Transverse colon (tissue), 4 donors: ENCODE results near the gene PTK7. TPM values are rescaled to one million over a fixed set of nuclear protein-coding genes. Genes with fewer than 3 reads are reported as not detected.

ENCODE experiments used
- DNase-seq: peaks from one replicate; pipeline ENCODE4 v3.0.0-alpha.2; 2019
- H3K27ac ChIP-seq, 4 donors: fragments of 200-600 bp; sonication (generic); 2 replicates each; pipeline ENCODE4 v1.5.1; 2016 to 2018; ENCODE audit warnings: inconsistent platforms in 4 of 4
- H3K27me3 ChIP-seq: fragments of 200-600 bp; sonication (generic); 2 replicates; pipeline ENCODE4 v1.5.1; 2017; ENCODE audit warnings: inconsistent platforms
- H3K36me3 ChIP-seq, 4 donors: fragments of 200-600 bp; sonication (generic); 2 replicates each; pipeline ENCODE4 v1.5.1; 2017 to 2019; ENCODE audit warnings: inconsistent platforms in 4 of 4
- H3K4me1 ChIP-seq, 4 donors: fragments of 200-600 bp; sonication (generic); 2 replicates each; pipeline ENCODE4 v1.5.1; 2017 to 2020; ENCODE audit warnings: inconsistent platforms in 4 of 4
- H3K4me3 ChIP-seq, 4 donors: fragments of 200-600 bp; sonication (generic); 1 replicate in 1 of 4; 2 replicates in 3 of 4; pipeline versions ENCODE4 v1.5.1 to v1.6.1; 2017 to 2019; ENCODE audit warnings: inconsistent platforms in 4 of 4
- H3K9me3 ChIP-seq, 2 donors: fragments of 200-600 bp; sonication (generic); 2 replicates each; pipeline ENCODE4 v1.5.1; 2017 to 2019; ENCODE audit warnings: inconsistent platforms in 2 of 2
- CTCF ChIP-seq, 5 experiments: fragments of 200-600 bp in 3 of 5; fragments of 450-650 bp in 2 of 5; sonication (generic) in 3 of 5; IDR thresholded peaks; 1 replicate in 2 of 5; 2 replicates in 3 of 5; pipeline ENCODE4 v1.5.1; 2016 to 2017; ENCODE audit warnings: antibody characterized with exemption in 5 of 5, inconsistent platforms in 3 of 5, mild to moderate bottlenecking in 2 of 5, moderate library complexity in 1 of 5
- EP300 ChIP-seq: sonication (generic); formaldehyde crosslinking; IDR thresholded peaks from one replicate; pipeline ENCODE4 v1.6.1; 2017; ENCODE audit warnings: antibody characterized with exemption, low read depth
- POLR2A ChIP-seq: fragments of 450-650 bp; IDR thresholded peaks from one replicate; pipeline ENCODE4 v1.6.1; 2016; ENCODE audit warnings: antibody characterized with exemption, mild to moderate bottlenecking, moderate library complexity
- POLR2AphosphoS5 ChIP-seq, 3 donors: sonication (generic); formaldehyde crosslinking; IDR thresholded peaks; one replicate each; pipeline ENCODE4 v1.6.1; 2016; ENCODE audit warnings: antibody characterized with exemption in 3 of 3
- WGBS, 2 donors: methylation state at CpG; one replicate each; pipeline ENCODE4 v1.1.5; 2018; ENCODE audit warnings: low coverage in 1 of 2; 5-methylcytosine and 5-hydroxymethylcytosine counted together
- in situ Hi-C, 4 donors: fragments of 200-750 bp; cut with MboI; loops; one replicate each; pipeline versions ENCODE4 v1.15.0 to v1.15.1; 2017; ENCODE audit warnings: low sequenced_read_pairs in 3 of 4, low pct_ligation_motif_present in 1 of 4, low pct_unique_long_range_greater_than_20kb in 1 of 4
- intact Hi-C: fragments of 100-400 bp; cut with DNase I; formaldehyde crosslinking; loops from one replicate; pipeline ENCODE4 v1.15.1; 2023; ENCODE audit warnings: low total_unique reads
- total RNA-seq, 4 donors: library from RNA; depleted of rRNA; stranded (reverse); fragments of >200 nt; gene quantifications; one replicate each; pipeline ENCODE4 v1.1.0, GENCODE V29; 2016

Gene PTK7
- total RNA-seq, 4 donors from 2014 or later: 2.2 to 34.6 (median 6.0) TPM

- H3K27ac ChIP-seq: peak within 1 kb of the TSS; percentile 77 to 86 (median 82)
- peaks cover 0 to 21% (median 19%) of the 10 kb centered on the region in 4 donors for H3K4me1 ChIP-seq
- peak; percentile 77 for TF ChIP-seq POLR2A
- peak; percentile 77 to 92 (median 86) for TF ChIP-seq POLR2AphosphoS5 (IDR thresholded peaks at IDR 0.05)
- no peak for TF ChIP-seq CTCF (IDR thresholded peaks at IDR 0.05)
- H3K9me3 ChIP-seq: no peaks in the 10 kb centered on the region
- intact Hi-C loops (no loop called here), in situ Hi-C loops (no loop called here)
- no peaks in the 10 kb centered on the region for H3K27me3 ChIP-seq
- peak within 1 kb of the TSS; percentile 57 to 75 (median 70) for H3K4me3 ChIP-seq
- peaks cover 0 to 19% (median 11%) of the 10 kb centered on the region in 4 donors for H3K36me3 ChIP-seq
- WGBS, 2 donors: 1 to 2% methylated on average over 12 to 28 of the region's 51 CpGs
- DNase-seq: peak; percentile 90
Measured at GRCh38 chr6:43181942-43182860, 106.1 kb downstream of the PTK7 start, which contains the start of gene CUL9. TSS of gene CUL9 (plus strand) at chr6:43182196. CDS start at chr6:43184311, 2,115 bp downstream.

- 99 to 100% methylated on average over 1 to 4 of the region's 4 CpGs for WGBS, 2 donors
- DNase-seq: no peak
- no peak overlapping the region for H3K4me3 ChIP-seq
- no peaks in the 10 kb centered on the region for H3K9me3 ChIP-seq
- H3K27me3 ChIP-seq: no peaks in the 10 kb centered on the region
- H3K36me3 ChIP-seq: peaks cover 0 to 18% (median 9%) of the 10 kb centered on the region in 4 donors
- no peak overlapping the region for H3K27ac ChIP-seq
- in situ Hi-C loops: no loop called here
- intact Hi-C loops: no loop called here
- TF ChIP-seq POLR2A: no peak
- TF ChIP-seq EP300: no peak
- TF ChIP-seq POLR2AphosphoS5 (IDR thresholded peaks at IDR 0.05): no peak
- no peak for TF ChIP-seq CTCF (IDR thresholded peaks at IDR 0.05)
- peaks cover 0 to 21% (median 19%) of the 10 kb centered on the region in 4 donors for H3K4me1 ChIP-seq
Measured at GRCh38 chr6:43183441-43183840, 107.3 kb downstream of the PTK7 start.

- Histone ChIP-seq H3K4me3 (no peak overlapping the region), H3K9me3 (no peaks in the 10 kb centered on the region), H3K4me1 (peaks cover 0 to 21% (median 19%) of the 10 kb centered on the region in 4 donors), H3K36me3 (peaks cover 0 to 12% (median 2%) of the 10 kb centered on the region in 4 donors), H3K27me3 (no peaks in the 10 kb centered on the region), H3K27ac (no peak overlapping the region)
- no peak for DNase-seq
- intact Hi-C loops (no loop called here), in situ Hi-C loops (no loop called here)
- TF ChIP-seq POLR2AphosphoS5 (IDR thresholded peaks at IDR 0.05) (no peak), CTCF (IDR thresholded peaks at IDR 0.05) (no peak), EP300 (no peak), POLR2A (no peak)
- WGBS, 2 donors: 92 to 96% methylated on average over 2 to 21 of the region's 21 CpGs
Measured at GRCh38 chr6:43184268-43184985, 108.3 kb downstream of the PTK7 start.

GRCh38 chr6:43185391-43185985 is 109.4 kb downstream of the PTK7 start:
- H3K36me3 ChIP-seq: peaks cover 0 to 14% (median 0%) of the 10 kb centered on the region in 4 donors
- H3K9me3 ChIP-seq: no peaks in the 10 kb centered on the region
- WGBS, 2 donors: 78 to 86% methylated on average over 4 to 5 of the region's 5 CpGs
- no peak overlapping the region for H3K27ac ChIP-seq
- in situ Hi-C loops: no loop called here
- H3K27me3 ChIP-seq: no peaks in the 10 kb centered on the region
- TF ChIP-seq EP300 (no peak), CTCF (IDR thresholded peaks at IDR 0.05) (no peak), POLR2AphosphoS5 (IDR thresholded peaks at IDR 0.05) (no peak), POLR2A (no peak)
- no peak overlapping the region for H3K4me3 ChIP-seq
- DNase-seq: no peak
- intact Hi-C loops: no loop called here
- peaks cover 0 to 21% (median 19%) of the 10 kb centered on the region in 4 donors for H3K4me1 ChIP-seq
